IMR-90 (cell line): ENCODE results near the gene PDS5A. TPM values are rescaled to one million over a fixed set of nuclear protein-coding genes. Genes with fewer than 3 reads are reported as not detected.

Source experiments
- ATAC-seq: fragments of 200-7000 bp; cut with Tn5 transposase; 2 replicates; pipeline ENCODE4 v1.9.1; 2020; ENCODE audit warnings: low read depth, mild to moderate bottlenecking, moderate library complexity
- BruUV-seq: library from RNA; stranded (reverse); fragments of 400-500 nt; replicated peaks from 2 replicates; lab custom pipeline; 2021; lab: Mats Ljungman, UMichigan
- CTCF ChIA-PET: fragments of 300-600 bp; formaldehyde crosslinking; extraction: SDS; loops from one replicate; lab custom pipeline; 2021; ENCODE audit warnings: antibody characterized with exemption; lab: Yijun Ruan, JAX
- POLR2A ChIA-PET: fragments of 300-600 bp; sonication (Branson Sonifier 250); formaldehyde crosslinking; loops from one replicate; lab custom pipeline; 2022; ENCODE audit warnings: antibody characterized with exemption; ENCODE audit not compliant: unreplicated experiment; lab: Charles Lee
- DNase-seq: peaks from one replicate; pipeline ENCODE4 v3.0.0; 2013
- H2AFZ ChIP-seq: replicated peaks from 2 replicates; pipeline ENCODE3; 2013; ENCODE audit warnings: low read length, mild to moderate bottlenecking; ENCODE audit not compliant: poor library complexity
- H2AK5ac ChIP-seq: 2 replicates; pipeline ENCODE4 v1.6.1; 2013; ENCODE audit warnings: low read depth, low read length, inconsistent platforms
- H2AK9ac ChIP-seq: replicated peaks from 2 replicates; pipeline ENCODE3; 2013; ENCODE audit warnings: mild to moderate bottlenecking, low read depth, low read length, moderate library complexity; ENCODE audit not compliant: poor library complexity
- H2BK120ac ChIP-seq: 2 replicates; pipeline ENCODE4 v1.6.1; 2013; ENCODE audit warnings: low read depth, low read length, inconsistent platforms
- H2BK15ac ChIP-seq: 3 replicates; pipeline ENCODE4 v1.6.1; 2013; ENCODE audit warnings: low read depth, low read length, inconsistent platforms
- H2BK20ac ChIP-seq: 2 replicates; pipeline ENCODE4 v1.6.1; 2013; ENCODE audit warnings: low read depth, mild to moderate bottlenecking, inconsistent platforms, low read length, moderate library complexity
- H2BK5ac ChIP-seq: 2 replicates; pipeline ENCODE4 v1.6.1; 2013; ENCODE audit warnings: mild to moderate bottlenecking, low read depth, low read length, inconsistent platforms; ENCODE audit not compliant: poor library complexity, severe bottlenecking
- H3K14ac ChIP-seq: replicated peaks from 2 replicates; pipeline ENCODE4 v1.6.1; 2013; ENCODE audit warnings: low read depth, low read length, inconsistent platforms
- H3K18ac ChIP-seq: 2 replicates; pipeline ENCODE4 v1.6.1; 2013; ENCODE audit warnings: low read depth, low read length, control low read depth
- H3K23ac ChIP-seq: 2 replicates; pipeline ENCODE4 v1.6.1; 2013; ENCODE audit warnings: low read depth, low read length, inconsistent platforms
- H3K27ac ChIP-seq: 2 replicates; pipeline ENCODE4 v1.5.1; 2013; ENCODE audit warnings: mild to moderate bottlenecking, control low read depth, low read length; ENCODE audit not compliant: insufficient read depth
- H3K27me3 ChIP-seq: 2 replicates; pipeline ENCODE4 v1.6.1; 2013; ENCODE audit warnings: low read length; ENCODE audit not compliant: control insufficient read depth, insufficient read depth
- H3K36me3 ChIP-seq: 2 replicates; pipeline ENCODE4 v1.6.1; 2013; ENCODE audit warnings: low read length, mixed read lengths; ENCODE audit not compliant: control insufficient read depth, insufficient read depth
- H3K4ac ChIP-seq: 2 replicates; pipeline ENCODE4 v1.6.1; 2013; ENCODE audit warnings: low read depth, low read length, inconsistent platforms
- H3K4me1 ChIP-seq: 2 replicates; pipeline ENCODE4 v1.6.1; 2013; ENCODE audit warnings: low read length, mixed read lengths; ENCODE audit not compliant: control insufficient read depth, insufficient read depth
- H3K4me2 ChIP-seq: 2 replicates; pipeline ENCODE4 v1.6.1; 2013; ENCODE audit warnings: low read depth, mild to moderate bottlenecking, control low read depth, low read length, moderate library complexity
- H3K4me3 ChIP-seq: 2 replicates; pipeline ENCODE4 v1.5.1; 2013; ENCODE audit warnings: low read depth, mild to moderate bottlenecking, control low read depth, low read length, moderate library complexity; ENCODE audit not compliant: insufficient read depth
- H3K56ac ChIP-seq: 2 replicates; pipeline ENCODE4 v1.6.1; 2013; ENCODE audit warnings: low read length, inconsistent platforms; ENCODE audit not compliant: insufficient read depth; ENCODE audit errors: extremely low read depth
- H3K79me1 ChIP-seq, 2 experiments: 2 replicates each; pipeline ENCODE4 v1.6.1; 2013; ENCODE audit warnings: low read length in 2 of 2, inconsistent platforms in 1 of 2, low read depth in 1 of 2
- H3K9ac ChIP-seq: 2 replicates; pipeline ENCODE4 v1.6.1; 2013; ENCODE audit warnings: low read depth, low read length, control low read depth
- H3K9me1 ChIP-seq: 2 replicates; pipeline ENCODE4 v1.6.1; 2013; ENCODE audit warnings: low read length, inconsistent platforms; ENCODE audit not compliant: insufficient read depth
- H3K9me3 ChIP-seq: 2 replicates; pipeline ENCODE4 v1.6.1; 2013; ENCODE audit warnings: low read length; ENCODE audit not compliant: control insufficient read depth, insufficient read depth
- H4K20me1 ChIP-seq: 2 replicates; pipeline ENCODE4 v1.6.1; 2013; ENCODE audit warnings: low read length, inconsistent platforms; ENCODE audit not compliant: insufficient read depth
- H4K5ac ChIP-seq: 2 replicates; pipeline ENCODE4 v1.6.1; 2013; ENCODE audit warnings: mild to moderate bottlenecking, low read depth, low read length, control low read depth
- H4K8ac ChIP-seq, 2 experiments: 2 replicates each; pipeline ENCODE4 v1.6.1; 2013; ENCODE audit warnings: low read depth in 2 of 2, low read length in 2 of 2, control low read depth in 1 of 2, inconsistent platforms in 1 of 2
- H4K91ac ChIP-seq: 2 replicates; pipeline ENCODE4 v1.6.1; 2013; ENCODE audit warnings: low read depth, low read length, inconsistent platforms; ENCODE audit not compliant: insufficient read depth
- CHD1 ChIP-seq: IDR thresholded peaks from 2 replicates; pipeline ENCODE4 v1.6.1; 2012; ENCODE audit warnings: low read depth, low read length, improper control_type of control experiment
- CTCF ChIP-seq: conservative IDR thresholded peaks from 2 replicates; pipeline ENCODE4 v1.5.1; 2012; ENCODE audit warnings: mild to moderate bottlenecking, low read depth, low read length, improper control_type of control experiment
- ELK1 ChIP-seq: fragments of 150-350 bp; IDR thresholded peaks from 2 replicates; pipeline ENCODE4 v1.6.1; 2016; ENCODE audit warnings: low read depth, mild to moderate bottlenecking, low read length, moderate library complexity, borderline replicate concordance
- FOS ChIP-seq: fragments of 150-350 bp; IDR thresholded peaks from 2 replicates; pipeline ENCODE4 v1.6.1; 2016; ENCODE audit warnings: low read depth, low read length
- MAZ ChIP-seq: IDR thresholded peaks from 2 replicates; pipeline ENCODE4 v1.6.1; 2012; ENCODE audit warnings: low read depth, mild to moderate bottlenecking, low read length, improper control_type of control experiment, moderate library complexity, borderline replicate concordance
- MXI1 ChIP-seq: IDR thresholded peaks from 2 replicates; pipeline ENCODE4 v1.6.1; 2012; ENCODE audit warnings: low read depth, mild to moderate bottlenecking, low read length, moderate library complexity, borderline replicate concordance
- RCOR1 ChIP-seq: IDR thresholded peaks from 2 replicates; pipeline ENCODE4 v1.6.1; 2012; ENCODE audit warnings: mild to moderate bottlenecking, low read length, improper control_type of control experiment; ENCODE audit not compliant: insufficient replicate concordance
- RFX5 ChIP-seq: IDR thresholded peaks from 2 replicates; pipeline ENCODE4 v1.8.0; 2012; ENCODE audit warnings: low read depth, mild to moderate bottlenecking, low read length, moderate library complexity
- WGBS, 2 experiments: methylation state at CpG; one replicate each; pipeline versions ENCODE4 v1.1.5 to v1.1.7; 2013; ENCODE audit warnings: missing lambda C conversion rate in 2 of 2; ENCODE audit not compliant: insufficient read length in 1 of 2; ENCODE audit errors: extremely low coverage in 2 of 2; 5-methylcytosine and 5-hydroxymethylcytosine counted together
- dilution Hi-C: fragments of 300-500 bp; cut with HindIII; formaldehyde crosslinking; loops from one replicate; pipeline ENCODE4 v1.14.3; 2018; ENCODE audit warnings: low sequenced_read_pairs; ENCODE audit not compliant: unreplicated experiment
- in situ Hi-C: fragments of 300-500 bp; cut with MboI; formaldehyde crosslinking; loops from 3 replicates; pipeline ENCODE4 v1.14.3; 2019; ENCODE audit warnings: low sequenced_read_pairs, inconsistent platforms, mixed read lengths
- intact Hi-C: fragments of 100-400 bp; cut with micrococcal nuclease; formaldehyde crosslinking; loops from 2 replicates; pipeline ENCODE4 v1.10.0; 2022
- polyA plus RNA-seq, 3 experiments: library from polyadenylated mRNA; depleted of rRNA; stranded (reverse); fragments of >200 nt; gene quantifications; 2 replicates each; pipeline ENCODE4 v1.2.3, GENCODE V29; 2012; ENCODE audit warnings: low replicate concordance in 1 of 3
- total RNA-seq: library from RNA; depleted of rRNA; stranded (reverse); fragments of >200 nt; gene quantifications from 2 replicates; pipeline ENCODE4 v1.2.3, GENCODE V29; 2012

PDS5A gene
- total and polyA plus RNA-seq, 2 of the 4 experiments (the other 2 are of a cell fraction), result 16.3 to 33.5 TPM

- WGBS, 2 experiments, result no CpG with 5 or more reads among the region's 3 CpGs
- Histone ChIP-seq H3K9me3 (no peaks in the 10 kb centered on the region), H3K27me3 (no peaks in the 10 kb centered on the region), H3K14ac (no peak overlapping the region), H2AFZ (no peak overlapping the region), H3K27ac (no peak overlapping the region), H3K79me1 (peaks cover 3% of the 10 kb centered on the region in 2 experiments; a peak in 1 of 4 replicates), H4K8ac (no peak overlapping the region), H2BK120ac (no peak overlapping the region), H2BK5ac (no peak overlapping the region), H4K5ac (no peak overlapping the region), H3K4me3 (no peak overlapping the region), H2AK9ac (no peak overlapping the region), H4K91ac (no peak overlapping the region), H3K56ac (no peak overlapping the region), H3K4me2 (no peak overlapping the region), H2BK20ac (no peak overlapping the region), H2BK15ac (no peak overlapping the region), H3K23ac (no peak overlapping the region), H2AK5ac (no peak overlapping the region), H3K4me1 (peaks cover 2% of the 10 kb centered on the region), H3K9ac (no peak overlapping the region), H4K20me1 (no peaks in the 10 kb centered on the region), H3K18ac (no peak overlapping the region), H3K36me3 (peaks cover 31% of the 10 kb centered on the region), H3K9me1 (no peaks in the 10 kb centered on the region), H3K4ac (no peak overlapping the region)
- POLR2A ChIA-PET, result interaction anchor here (0.5 to 0.7 kb wide), 2 partner anchors 31 to 35 kb away, joined by 3 read pairs; no protein-coding TSS in a partner anchor
- DNase-seq, result no peak
- intact Hi-C loops (no loop called here), in situ Hi-C loops (no loop called here), dilution Hi-C loops (no loop called here)
- TF ChIP-seq RFX5 (no peak), CTCF (no peak), ELK1 (no peak), MAZ (no peak), MXI1 (no peak), FOS (no peak), CHD1 (no peak), RCOR1 (no peak)
- CTCF ChIA-PET, result no interaction called here
- no peak for ATAC-seq
- BruUV-seq, result no TSS peak
Measured at GRCh38 chr4:39899291-39899690, 78.4 kb downstream of the PDS5A start.
